HG02678 (cell line): ENCODE data around the gene SALL2.
A peak's percentile ranks its signal among the peaks of the same experiment; 100 is the strongest.

ENCODE experiments used
- ATAC-seq: cut with Tn5 transposase; IDR thresholded peaks from one replicate; pipeline ENCODE4 v1.9.1; 2021; ENCODE audit warnings: mild to moderate bottlenecking, moderate library complexity; ENCODE audit not compliant: unreplicated experiment

Gene SALL2

DNA sequence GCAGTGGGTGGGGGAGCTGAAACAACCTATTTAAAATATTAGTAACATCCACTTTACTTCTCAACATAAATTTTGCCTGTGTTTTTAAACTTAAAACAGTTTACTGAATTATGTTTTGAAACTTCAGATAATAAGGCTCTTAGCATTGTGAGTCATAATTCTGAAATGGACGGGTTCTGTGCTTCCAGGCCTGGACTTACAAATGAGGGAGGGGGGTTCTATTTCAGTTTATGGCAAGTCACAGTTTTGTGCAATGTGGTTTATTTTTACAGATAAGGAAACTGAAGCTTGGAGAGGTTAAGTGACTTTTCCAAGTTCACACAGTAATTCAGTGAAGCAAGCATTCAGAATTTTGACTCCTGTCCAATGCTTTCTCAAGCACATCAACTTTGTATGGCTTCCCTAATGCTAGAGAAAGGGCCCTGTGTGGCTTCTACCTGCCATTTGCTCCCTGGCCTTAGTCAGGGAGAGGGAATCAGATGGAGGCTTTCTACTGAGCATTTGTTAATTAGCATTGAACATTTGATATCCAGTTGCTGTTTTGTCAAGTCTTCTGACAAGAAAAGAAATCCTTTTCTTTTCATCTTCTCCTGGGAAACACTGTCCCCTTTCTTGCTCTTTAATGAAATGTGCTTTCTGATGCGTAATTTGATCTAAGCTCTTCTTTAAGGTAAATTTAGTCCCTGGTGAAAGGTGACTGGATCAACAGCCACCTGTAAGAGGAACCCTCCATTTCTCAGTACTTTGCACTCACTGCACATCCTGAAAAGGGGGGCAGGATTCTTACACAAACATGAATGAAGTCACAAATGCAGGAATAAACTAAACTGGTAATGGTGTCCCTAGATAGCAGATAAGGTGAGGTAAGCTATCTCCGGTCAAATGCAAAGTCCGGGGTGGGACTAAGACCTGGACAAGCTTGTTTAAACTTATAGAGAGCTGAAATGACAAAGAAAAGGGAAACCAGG lies 2.5 kb upstream of the SALL2 start:
- ATAC-seq: no peak

DNA sequence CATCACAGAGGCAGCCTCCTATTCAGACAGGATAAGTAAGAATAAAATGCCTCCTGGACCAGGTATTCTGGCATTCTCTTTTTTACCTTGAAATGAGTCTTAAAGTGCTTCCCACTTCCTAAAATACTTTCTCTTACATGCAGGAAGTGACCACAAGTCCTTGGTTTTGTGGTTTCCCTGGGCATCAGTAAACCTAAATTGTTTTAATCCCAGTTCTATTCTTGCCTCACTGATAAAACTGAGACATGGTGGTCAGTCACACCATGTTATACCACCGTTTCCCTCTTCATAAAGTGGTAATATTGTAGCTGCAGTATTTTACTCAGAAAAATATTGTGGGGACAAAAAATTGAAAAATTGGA lies 1.2 kb upstream of the SALL2 start:
- ATAC-seq: no peak

DNA sequence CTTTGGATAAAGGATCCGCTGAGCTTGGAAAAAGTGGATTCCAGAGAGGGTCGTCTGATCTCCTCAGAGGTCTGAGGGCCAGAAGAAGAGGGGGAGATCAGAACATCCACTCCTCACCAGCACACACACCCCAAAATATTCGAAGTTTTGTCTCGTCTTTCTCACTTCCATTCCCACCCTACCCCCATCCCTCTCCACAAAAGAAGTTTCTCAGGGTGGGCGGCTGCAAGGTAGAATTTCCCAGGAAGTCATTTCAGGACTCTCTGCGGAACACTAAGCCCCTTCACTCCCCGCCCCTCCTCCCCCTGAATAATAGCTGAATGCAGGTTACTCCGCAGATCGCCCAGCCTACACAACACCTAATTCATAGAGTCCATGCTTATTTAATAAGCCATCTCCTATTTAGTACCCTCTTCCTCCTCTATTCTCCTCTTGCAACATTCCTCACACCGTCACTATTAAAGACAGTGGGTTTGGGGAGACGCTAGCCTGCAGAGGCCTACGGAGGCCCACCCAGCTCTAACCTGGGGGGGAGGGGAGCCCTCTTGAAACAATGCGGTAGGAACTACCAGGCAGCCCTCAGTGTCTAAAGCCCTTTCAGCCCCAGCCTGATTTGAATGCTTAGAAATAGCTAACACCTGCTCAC lies 649 bp upstream of the SALL2 start:
- ATAC-seq: peak; percentile 68

DNA sequence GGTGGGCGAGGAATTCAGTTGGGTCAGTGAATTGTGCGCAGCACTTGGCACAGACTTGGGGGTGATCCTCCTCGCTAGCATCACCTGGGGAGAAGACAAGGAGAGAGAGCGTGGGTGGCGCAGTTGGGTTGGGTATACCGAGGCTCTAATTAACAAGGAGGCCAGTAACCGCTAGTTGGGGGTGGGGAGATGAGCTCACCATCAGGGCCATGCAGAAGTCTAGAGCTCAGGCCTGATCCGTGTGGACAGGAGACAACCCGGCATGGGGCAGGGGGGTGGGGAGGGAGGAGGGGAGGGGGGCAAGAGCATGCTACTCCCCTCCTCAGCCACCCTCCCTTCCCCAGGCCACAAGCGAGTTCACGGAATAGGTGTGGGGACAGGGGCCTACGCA lies 580 bp downstream of the SALL2 start:
- ATAC-seq: no peak

DNA sequence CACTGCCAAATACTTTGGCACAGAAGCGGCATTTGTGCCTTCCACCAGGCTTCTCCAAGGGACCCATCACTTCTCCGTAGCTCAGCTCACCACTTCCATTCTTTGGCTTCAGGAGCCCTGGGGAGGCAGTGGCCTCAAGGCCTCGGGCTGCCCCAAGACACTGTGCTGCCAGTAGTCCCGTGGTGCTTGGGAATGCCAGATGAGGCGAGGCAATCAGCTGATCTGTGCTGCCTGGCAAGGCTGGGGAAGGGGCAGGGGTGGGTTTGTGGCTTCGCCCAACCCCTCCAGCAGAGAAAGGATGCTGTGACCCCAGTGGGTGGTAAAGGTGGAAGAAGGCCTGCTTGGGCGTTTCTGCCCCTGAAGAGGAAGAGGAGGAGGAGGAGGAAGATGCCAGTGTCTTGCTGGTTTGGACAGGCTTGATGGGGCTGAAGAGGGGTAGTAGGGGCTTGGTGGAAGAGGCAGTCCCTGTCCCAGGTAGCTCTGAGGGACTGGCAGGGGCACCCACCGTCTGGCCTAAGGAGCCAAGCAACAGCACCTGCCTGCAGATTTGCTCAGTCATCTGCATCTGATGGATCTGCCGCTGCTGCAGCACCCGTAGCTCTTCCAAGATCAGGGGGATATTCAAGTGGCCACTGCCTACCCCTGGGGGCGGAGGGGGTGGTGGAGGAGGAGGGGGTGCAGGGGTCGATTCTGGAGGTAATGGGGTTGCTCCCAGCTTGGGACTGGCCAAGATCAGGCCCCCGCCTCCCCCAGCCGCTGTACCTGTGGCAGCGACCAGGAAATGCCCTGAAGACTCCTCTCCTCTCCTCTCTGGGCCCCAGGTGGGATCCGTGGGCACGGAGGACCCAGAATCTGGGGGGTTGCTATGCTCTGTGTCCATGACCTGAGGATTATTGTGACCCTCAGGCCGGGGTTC lies 1.3 kb downstream of the SALL2 start:
- ATAC-seq: no peak

DNA sequence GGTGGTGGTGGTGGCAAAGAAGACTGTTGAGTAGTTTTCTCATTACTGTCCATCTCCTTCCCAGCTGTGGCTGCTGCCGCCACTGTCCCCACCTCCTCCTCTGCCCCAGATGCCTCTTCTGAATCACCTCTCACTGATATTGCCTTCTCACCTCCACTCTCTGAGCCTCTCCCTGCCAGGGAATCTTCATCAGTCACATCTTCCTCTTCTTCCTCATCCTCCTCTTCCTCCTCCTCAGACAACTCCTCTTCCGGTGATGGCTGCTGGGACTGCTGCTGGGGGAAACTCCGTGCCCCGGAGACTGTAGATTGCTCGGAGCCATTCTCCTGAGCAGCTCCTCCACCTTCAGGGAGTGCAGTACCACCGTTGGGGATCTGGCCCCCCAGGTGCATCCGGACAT lies 2.9 kb downstream of the SALL2 start:
- no peak for ATAC-seq

DNA sequence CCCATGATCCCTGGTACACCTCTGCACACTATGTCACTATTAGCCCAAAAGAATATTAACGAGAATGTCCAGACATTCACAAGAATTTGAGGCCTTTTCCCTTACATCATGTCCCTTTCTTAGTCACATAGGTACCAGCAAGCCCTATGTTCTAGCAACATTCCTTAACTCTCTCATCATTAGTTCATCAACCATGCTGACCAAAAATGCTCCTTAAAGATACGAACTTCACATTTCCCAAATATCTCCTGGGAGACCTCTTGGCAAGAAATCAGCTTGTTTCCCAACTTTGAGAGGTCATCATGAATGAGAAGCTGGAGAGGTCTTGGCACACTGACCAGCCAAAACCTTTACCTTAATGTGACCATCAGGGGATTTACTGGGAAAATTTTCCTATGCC lies 4.6 kb downstream of the SALL2 start:
- ATAC-seq: no peak

DNA sequence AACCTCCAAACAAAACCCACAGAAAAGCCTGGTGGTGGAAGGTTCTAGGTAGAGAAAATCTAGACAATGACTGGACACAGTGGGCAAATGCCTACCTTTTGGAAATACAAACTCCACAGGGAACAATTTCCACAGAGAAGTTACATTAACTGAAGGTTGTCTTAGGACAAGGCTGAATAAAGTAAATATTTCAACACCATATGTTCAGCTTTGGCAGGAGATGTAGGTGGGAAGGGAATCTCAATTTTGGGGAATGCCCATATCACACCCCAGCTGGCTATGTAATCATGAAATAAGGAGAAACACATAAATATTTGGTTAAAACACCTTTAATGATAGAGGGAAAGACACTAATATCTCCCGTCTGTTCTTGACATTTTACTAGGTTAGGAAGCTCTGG lies 5.4 kb downstream of the SALL2 start:
- ATAC-seq: no peak

DNA sequence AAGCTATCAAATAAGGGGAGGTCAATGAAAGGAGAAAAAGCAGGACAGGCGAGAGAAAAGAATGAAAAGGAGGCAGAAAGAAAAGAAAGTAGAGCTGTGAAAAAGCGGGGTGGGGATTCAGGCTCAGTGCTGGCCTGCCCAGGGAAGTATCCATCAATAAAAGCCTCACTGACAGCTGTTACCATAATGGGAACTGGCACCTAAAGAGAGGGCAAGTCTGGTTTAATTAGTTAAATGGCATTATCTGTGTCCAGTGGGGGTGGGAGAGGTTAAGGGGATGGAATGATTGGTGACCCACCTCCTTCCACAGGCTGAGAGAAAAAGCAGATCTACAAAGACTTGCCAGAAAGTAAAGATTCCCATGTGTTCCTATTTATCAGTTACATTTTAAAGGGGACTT lies 7.4 kb downstream of the SALL2 start:
- ATAC-seq: no peak

DNA sequence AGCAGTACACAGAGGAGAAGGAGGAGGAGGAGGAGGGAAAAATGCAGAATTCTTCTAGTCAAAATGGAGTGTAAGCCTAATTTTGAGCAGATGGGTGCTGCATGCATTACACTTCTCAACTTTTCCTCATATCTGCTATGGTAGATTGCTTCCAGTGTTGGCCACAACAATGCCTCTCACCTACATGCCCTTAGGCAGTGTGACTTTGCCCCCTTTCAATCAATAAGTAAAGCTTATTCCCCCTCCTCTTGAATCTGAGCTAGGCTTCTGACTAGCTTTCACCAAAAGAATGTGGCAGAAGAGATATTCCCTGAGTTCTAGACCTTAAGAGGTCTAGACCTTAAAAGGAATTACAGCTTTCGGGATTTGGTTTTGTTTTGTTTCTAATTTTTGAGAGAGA lies 11.8 kb downstream of the SALL2 start:
- no peak for ATAC-seq

DNA sequence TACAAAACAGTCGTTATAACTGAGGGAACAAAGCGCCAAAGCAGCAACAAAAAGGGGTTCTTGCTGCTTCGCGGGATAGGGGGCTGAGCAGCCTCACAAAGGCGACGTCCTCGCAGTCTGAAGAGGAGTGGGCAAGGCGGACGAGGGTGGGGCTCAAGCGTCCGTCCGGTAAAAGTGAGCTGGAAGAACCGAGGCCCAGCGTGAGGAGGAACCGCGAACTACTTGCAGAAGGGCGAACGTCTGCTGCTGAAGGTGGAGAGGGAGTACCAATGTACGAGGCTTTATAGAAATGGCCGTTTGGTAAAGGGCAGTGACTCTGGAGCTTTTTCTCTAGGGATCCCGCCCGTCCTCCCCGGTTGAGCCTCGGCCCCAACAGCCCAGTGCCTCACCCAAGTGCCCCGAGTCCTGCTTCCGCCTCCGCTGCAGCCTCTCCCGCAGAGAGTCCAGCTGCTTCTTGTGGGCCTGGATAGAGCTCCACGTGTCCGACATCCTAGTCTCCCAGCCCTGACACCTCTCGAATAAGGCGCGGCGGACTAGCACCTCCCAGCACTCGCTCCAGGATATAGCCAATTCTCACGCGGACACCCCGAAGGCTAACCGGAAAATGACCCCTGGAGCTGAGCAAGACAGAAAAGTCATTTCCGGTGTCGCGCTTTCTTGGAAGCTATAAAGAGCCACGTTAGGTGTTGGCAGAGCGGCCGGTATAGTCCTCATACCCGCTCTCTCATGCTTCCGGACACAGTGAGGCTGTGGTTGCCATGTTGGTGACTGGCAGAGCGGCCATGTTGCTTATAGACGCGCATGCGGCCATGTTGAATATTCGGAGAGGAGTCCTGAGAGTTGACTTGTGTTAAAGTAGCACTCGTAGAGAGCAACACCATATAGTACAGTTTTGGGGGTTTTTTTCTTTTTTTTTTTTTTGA lies 15.2 kb downstream of the SALL2 start, which contains the start of gene METTL3:
Gene METTL3 (minus strand): TSS at position 606 of the 923 bp plus-strand sequence. CDS start 117 bp downstream, at position 489.
- peak; percentile 98 for ATAC-seq

DNA sequence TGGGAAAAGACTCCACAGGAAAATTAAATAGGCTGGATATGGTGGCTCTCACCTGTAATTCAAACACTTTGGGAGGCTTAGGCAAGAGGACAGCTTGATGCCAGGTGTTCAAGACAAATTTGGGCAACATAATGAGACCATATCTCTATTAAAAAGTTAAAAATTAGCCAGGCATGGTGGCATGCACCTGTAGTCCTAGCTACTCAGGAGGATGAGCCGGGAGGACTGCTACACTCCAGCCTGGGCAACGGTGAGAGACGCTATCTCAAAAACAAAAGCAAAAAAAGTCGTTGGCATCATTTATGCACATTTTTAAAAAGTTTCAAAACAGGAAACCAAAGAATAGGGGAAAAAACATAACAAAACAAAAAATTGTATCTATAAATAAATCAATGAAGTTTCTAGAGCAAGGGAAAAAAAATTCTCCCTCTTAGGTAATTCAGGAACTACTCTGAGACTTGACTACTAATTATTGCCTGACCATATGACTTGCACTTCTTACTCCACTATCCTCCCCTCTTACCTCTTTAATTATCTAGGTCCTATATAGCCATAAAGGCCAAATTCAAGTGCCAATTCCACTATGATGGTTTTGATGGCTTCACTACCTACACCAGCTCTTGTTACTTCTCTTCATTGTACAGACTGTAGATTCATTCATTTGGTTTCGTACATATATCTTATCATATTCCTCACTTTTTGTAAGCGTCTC lies 16.6 kb downstream of the SALL2 start:
- ATAC-seq: no peak

DNA sequence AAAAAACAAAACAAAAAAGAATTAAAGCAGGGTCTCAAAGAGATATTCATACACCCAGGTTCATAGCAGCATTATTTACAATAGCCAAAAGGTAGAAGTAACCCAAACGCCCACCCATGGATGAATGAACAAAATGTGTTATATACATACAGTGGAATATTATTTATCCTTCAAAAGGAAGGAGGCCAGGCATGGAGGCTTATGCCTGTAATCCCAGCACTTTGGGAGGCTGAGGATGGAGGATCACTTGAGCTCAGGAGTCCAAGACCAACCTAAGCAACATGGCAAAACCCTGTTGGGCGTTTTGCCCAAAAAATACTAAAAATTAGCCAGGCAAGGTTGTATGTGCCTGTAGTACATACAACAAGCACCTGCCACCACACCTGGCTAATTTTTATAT lies 19.6 kb downstream of the SALL2 start:
- no peak for ATAC-seq

DNA sequence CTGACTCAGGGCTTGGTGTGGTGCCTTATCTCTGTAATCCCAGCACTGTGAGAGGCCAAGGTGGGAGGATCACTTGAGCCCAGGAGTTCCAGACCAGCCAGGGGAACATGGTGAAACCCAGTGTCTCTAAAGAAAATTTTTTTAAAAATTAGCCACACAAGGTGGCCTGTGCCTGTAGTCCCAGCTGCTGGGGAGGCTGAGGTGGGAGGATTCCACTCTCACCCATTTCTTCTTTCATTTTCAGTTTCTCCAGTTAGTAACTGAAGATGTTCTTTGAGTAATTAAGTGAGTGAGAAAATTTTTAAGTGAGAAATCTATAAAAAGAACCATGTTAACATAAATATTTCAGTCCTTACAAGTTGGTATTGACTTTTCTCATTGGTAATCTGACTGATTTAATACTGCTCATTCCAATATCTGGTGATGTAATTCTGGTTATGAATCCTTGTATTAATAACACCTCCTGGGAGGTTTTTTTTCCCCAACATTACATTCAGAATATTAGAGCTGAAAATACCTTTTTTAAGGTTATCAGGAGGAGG lies 21.1 kb downstream of the SALL2 start:
- peak; percentile 85 for ATAC-seq

DNA sequence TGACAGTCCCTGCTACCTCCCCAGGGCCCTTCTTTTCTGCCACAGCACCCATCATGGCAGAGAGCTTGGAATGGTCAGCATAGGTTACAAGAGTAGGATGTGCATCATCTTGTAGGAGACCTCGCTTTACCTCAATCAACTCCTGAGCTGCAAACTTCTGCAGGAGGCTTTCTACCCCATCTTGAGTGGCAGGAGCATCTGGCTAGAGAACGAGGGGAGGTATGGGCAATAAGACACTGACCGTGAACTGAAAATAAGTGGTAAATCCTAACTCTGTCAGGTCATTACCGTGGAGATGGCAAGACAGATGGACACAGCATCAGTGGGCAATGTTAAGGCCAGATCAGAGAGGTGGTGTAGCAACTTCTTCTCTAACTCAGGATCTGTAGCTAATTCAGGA lies 22.8 kb downstream of the SALL2 start:
- no peak for ATAC-seq

DNA sequence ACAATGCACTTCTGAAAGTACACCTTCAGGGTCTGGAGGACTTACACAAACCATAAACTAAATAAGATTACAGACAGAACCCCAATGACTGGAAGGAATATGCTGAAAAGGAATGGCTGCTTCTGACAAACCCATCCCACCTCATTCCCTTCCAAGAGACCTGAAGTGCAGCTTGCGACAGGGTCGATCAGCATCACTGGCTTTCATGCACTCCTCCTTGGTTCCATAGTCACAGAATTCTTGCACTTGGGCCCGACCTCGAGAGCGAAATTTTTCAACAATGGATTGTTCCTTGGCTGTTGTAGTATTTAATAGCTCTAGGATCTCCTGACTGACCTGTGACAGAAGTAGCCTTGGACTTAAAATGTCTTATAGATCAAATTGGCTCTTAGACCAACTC lies 24.6 kb downstream of the SALL2 start:
- no peak for ATAC-seq

DNA sequence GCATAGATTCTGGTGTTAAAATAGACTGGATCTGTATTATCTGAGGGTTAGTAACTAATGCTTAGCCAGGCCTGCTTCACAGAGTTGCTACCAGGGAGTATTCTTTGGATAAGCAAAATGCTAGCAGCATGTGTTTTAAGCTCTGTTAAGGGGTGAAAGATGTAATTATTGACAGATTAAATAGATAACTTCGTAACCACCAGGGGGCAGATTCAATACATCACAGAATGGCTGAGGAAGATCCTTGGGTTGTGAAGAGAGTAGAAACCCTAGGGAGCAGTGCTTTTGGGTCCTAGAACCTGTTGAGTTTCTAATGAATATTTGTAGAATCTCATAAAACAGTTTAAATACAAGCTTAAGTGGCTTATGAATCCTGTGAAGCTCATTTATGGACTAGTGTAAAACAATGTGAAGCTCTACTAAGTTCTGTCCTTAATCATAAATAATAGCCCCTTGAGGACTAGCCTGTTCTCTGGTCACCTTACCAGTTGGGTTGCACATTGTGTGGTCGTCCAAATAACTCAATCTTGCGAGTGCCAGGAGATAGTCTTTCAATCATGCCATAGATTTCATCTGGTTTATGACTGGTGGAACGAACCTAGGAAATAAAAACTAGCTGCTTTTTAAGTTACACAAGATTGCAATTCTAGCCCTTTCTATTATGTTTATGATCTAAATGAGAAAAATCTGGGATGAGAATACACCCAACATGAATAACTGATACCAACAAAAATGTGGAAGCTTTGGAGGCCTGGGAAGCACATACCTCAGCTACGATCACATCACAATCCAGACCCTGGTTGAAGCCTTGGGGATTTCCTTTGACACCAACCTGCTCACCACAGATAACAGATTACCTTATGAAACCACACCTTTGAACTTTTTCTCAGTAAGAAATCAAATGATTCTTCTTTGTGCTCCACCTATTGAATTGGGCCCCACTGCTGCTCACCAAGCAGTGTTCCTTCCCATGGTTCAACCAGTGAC lies 27.3 kb downstream of the SALL2 start:
- ATAC-seq: no peak

DNA sequence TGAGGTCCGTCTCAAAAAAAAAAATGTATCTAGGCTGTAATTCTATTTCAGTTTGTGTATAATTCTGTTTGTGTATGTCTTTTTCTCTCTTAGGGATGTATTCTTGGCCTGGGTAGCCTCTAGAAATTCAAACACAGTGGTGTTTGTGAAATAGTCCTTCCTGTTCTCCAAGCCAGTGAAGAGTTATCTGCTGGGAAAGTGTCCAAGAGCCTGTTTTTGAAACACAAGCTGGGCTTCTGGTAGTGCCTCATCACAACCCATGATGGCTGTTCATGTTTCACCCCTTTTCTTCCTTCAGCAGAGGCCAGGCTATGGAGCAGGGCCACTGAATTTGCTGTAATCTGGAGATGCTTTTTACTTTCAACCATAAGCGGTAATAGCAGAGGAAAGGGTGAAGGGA lies 29.7 kb downstream of the SALL2 start:
- no peak for ATAC-seq
